C4-2B (cell line): ENCODE data around the gene IL7R.

ENCODE experiments used
- ZFX ChIP-seq: fragments of 450-650 bp; IDR thresholded peaks from 2 replicates; pipeline ENCODE4 v1.6.1; 2017
- TF ChIP-seq, protein P1 (sequence below): fragments of 450-650 bp; conservative IDR thresholded peaks from 2 replicates; pipeline ENCODE4 v1.5.1; 2017; ENCODE audit warnings: mild to moderate bottlenecking

DNA sequence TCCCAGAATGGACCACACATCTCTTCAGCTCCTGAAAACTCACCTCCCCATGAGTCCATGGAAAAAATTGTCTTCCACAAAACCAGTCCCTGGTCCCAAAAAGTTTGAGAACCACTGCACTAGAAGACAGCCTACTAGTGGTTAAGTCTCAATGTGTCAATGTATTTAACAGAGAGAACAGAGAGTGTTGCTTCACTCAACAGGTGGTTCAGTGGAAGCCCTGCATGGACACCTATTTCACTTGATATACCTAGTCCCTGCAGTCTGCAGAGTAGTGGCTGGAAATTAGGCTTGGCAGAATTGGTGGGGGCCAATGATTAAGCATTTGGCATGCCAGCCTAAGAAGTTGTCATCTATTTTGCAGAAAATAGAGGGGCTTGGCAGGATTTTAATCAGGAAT, 23.0 kb downstream of the IL7R start:
- TF ChIP-seq, protein P1, sequence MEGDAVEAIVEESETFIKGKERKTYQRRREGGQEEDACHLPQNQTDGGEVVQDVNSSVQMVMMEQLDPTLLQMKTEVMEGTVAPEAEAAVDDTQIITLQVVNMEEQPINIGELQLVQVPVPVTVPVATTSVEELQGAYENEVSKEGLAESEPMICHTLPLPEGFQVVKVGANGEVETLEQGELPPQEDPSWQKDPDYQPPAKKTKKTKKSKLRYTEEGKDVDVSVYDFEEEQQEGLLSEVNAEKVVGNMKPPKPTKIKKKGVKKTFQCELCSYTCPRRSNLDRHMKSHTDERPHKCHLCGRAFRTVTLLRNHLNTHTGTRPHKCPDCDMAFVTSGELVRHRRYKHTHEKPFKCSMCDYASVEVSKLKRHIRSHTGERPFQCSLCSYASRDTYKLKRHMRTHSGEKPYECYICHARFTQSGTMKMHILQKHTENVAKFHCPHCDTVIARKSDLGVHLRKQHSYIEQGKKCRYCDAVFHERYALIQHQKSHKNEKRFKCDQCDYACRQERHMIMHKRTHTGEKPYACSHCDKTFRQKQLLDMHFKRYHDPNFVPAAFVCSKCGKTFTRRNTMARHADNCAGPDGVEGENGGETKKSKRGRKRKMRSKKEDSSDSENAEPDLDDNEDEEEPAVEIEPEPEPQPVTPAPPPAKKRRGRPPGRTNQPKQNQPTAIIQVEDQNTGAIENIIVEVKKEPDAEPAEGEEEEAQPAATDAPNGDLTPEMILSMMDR: no peak
- no peak for TF ChIP-seq ZFX
